Measurements from ENCODE around the gene TBCCD1. TPM values are rescaled to one million over a fixed set of nuclear protein-coding genes. Genes with fewer than 3 reads are reported as not detected.

The TBCCD1 gene
- total and polyA plus RNA-seq, 2 of the 8 experiments (the other 6 are each of a cell fraction or from before 2014, with no cell fraction given), result 11.3 to 13.9 TPM

DNA sequence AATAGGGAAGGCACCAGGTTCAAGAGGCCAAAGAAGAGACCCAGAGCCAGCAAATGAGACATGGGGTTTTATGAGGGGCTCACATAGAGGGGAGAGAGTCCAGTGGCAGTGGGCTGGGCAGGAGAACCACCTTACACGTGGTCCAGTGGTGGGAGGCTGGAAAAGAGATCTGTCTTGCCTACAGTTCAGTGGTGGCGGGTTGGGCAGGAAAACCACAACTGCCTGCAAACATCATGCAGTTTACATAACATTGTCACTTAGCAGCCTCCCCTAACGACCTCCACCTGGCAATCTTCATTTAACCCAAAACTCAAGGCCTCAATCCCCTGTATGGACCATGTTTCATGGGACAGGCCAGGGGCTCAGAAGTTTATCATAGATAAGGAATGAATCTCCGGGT, 52.0 kb downstream of the TBCCD1 start:
- Histone ChIP-seq H3K56ac (replicated peaks; ENCODE audit: insufficient read length, low read depth, low read length) (no peak overlapping the region), H4K8ac (ENCODE audit: extremely low read depth, insufficient read depth, low read length) (no peak overlapping the region), H3K79me2 (ENCODE audit: control insufficient read depth in 1 of 2, insufficient read depth in 2 of 2, low read length in 2 of 2) (no peaks in the 10 kb centered on the region), H3K9me3 (ENCODE audit: insufficient read depth in 2 of 2, low read depth in 1 of 2, low read length in 1 of 2) (no peaks in the 10 kb centered on the region), H3K4ac (replicated peaks; ENCODE audit: insufficient read length, low read depth, low read length) (no peak overlapping the region), H2BK120ac (replicated peaks; ENCODE audit: low read depth, low read length) (no peak overlapping the region), H3K27ac (ENCODE audit: low read depth, low read length) (no peak overlapping the region), H3K4me3 (ENCODE audit: extremely low read depth in 1 of 4, insufficient read depth in 2 of 4, low read depth in 3 of 4, low read length in 4 of 4) (no peak overlapping the region), H3K23me2 (ENCODE audit: low read depth, low read length) (no peaks in the 10 kb centered on the region), H2BK5ac (ENCODE audit: low read depth, low read length) (no peak overlapping the region), H2BK15ac (ENCODE audit: low read length) (no peak overlapping the region), H3K27me3 (replicated peaks in 1 of 4; ENCODE audit: control insufficient read depth in 3 of 4, extremely low read depth in 1 of 4, insufficient read depth in 3 of 4, low read length in 3 of 4) (no peaks in the 10 kb centered on the region; a peak in 2 of 7 replicates), H3K9ac (replicated peaks in 1 of 4; ENCODE audit: extremely low read depth in 1 of 4, low read depth in 3 of 4, low read length in 3 of 4) (no peak overlapping the region), H3K23ac (ENCODE audit: insufficient read length) (no peak overlapping the region), H3K14ac (ENCODE audit: insufficient read length) (no peak overlapping the region), H3K79me1 (ENCODE audit: low read depth, low read length) (no peaks in the 10 kb centered on the region), H2AK5ac (ENCODE audit: low read depth, low read length) (no peak overlapping the region), H4K5ac (ENCODE audit: insufficient read length, low read depth, low read length) (no peak overlapping the region), H3K4me1 (replicated peaks in 1 of 4; ENCODE audit: control insufficient read depth in 3 of 4, insufficient read depth in 4 of 4, low read length in 3 of 4) (peaks cover 0 to 2% (median 0%) of the 10 kb centered on the region in 4 experiments; a peak in 1 of 7 replicates), H3K36me3 (ENCODE audit: control insufficient read depth in 2 of 4, insufficient read depth in 4 of 4, low read length in 3 of 4) (no peaks in the 10 kb centered on the region), H2AFZ (ENCODE audit: low read length) (no peak overlapping the region), H3K18ac (ENCODE audit: extremely low read depth, low read length) (no peak overlapping the region), H3K4me2 (ENCODE audit: insufficient read depth in 1 of 2, low read depth in 2 of 2, low read length in 2 of 2) (no peak overlapping the region), H4K20me1 (replicated peaks in 1 of 2; ENCODE audit: control insufficient read depth in 1 of 2, insufficient read depth in 2 of 2, low read length in 2 of 2) (no peaks in the 10 kb centered on the region), H2BK20ac (ENCODE audit: low read length) (no peak overlapping the region), H4K91ac (replicated peaks; ENCODE audit: insufficient read length, low read length) (no peak overlapping the region), H2BK12ac (ENCODE audit: low read depth, low read length) (no peak overlapping the region)
- ChIA-PET CTCF (ENCODE audit: partially characterized antibody) (interaction anchor here (2.3 kb wide), 1 partner anchor 25 kb away, joined by 16 read pairs; no protein-coding TSS in a partner anchor), POLR2A (ENCODE audit: partially characterized antibody) (no interaction called here)
- WGBS, 2 experiments (ENCODE audit: extremely low coverage in 1 of 2, insufficient coverage in 1 of 2, insufficient read length in 1 of 2, insufficient replicate concordance in 2 of 2, low coverage in 1 of 2, low lambda C conversion rate in 2 of 2, missing lambda C conversion rate in 1 of 2), result 79% methylated on average over 4 of the region's 4 CpGs; no CpG with 5 or more reads in 1 of the 2 experiments
- FAIRE-seq, result no peak
- TF ChIP-seq, protein P1, sequence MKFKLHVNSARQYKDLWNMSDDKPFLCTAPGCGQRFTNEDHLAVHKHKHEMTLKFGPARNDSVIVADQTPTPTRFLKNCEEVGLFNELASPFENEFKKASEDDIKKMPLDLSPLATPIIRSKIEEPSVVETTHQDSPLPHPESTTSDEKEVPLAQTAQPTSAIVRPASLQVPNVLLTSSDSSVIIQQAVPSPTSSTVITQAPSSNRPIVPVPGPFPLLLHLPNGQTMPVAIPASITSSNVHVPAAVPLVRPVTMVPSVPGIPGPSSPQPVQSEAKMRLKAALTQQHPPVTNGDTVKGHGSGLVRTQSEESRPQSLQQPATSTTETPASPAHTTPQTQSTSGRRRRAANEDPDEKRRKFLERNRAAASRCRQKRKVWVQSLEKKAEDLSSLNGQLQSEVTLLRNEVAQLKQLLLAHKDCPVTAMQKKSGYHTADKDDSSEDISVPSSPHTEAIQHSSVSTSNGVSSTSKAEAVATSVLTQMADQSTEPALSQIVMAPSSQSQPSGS (IDR thresholded peaks at IDR 0.05; ENCODE audit: low read length), result no peak
- TF ChIP-seq BCL11A (IDR thresholded peaks at IDR 0.05; ENCODE audit: low read depth in 2 of 2, low read length in 2 of 2) (no peak), GABPA (IDR thresholded peaks at IDR 0.05; ENCODE audit: borderline replicate concordance, insufficient read depth, low read length) (no peak), CBX8 (IDR thresholded peaks at IDR 0.05; ENCODE audit: borderline replicate concordance, low read depth, low read length) (no peak), POLR2A (IDR thresholded peaks at IDR 0.05; ENCODE audit: control extremely low read depth in 1 of 2, low read depth in 2 of 2, low read length in 2 of 2) (no peak), CEBPB (IDR thresholded peaks at IDR 0.05; ENCODE audit: low read depth, low read length) (no peak), E2F6 (IDR thresholded peaks at IDR 0.05) (no peak), RXRA (IDR thresholded peaks at IDR 0.05; ENCODE audit: insufficient read depth, low read depth, low read length) (no peak), GTF2F1 (IDR thresholded peaks at IDR 0.05; ENCODE audit: borderline replicate concordance, low read depth, low read length) (no peak), SIX5 (IDR thresholded peaks at IDR 0.05; ENCODE audit: low read depth, low read length) (no peak), CBX5 (IDR thresholded peaks at IDR 0.05; ENCODE audit: low read depth, low read length) (no peak), RAD21 (IDR thresholded peaks at IDR 0.05 in 1 of 2, conservative IDR thresholded peaks at IDR 0.05 in 1 of 2; ENCODE audit: low read depth in 2 of 2, low read length in 2 of 2) (no peak)
- no peak for DNase-seq (ENCODE audit: low read depth in 1 of 2, low spot score in 2 of 2)
